Liver (tissue), 3 donors: Measurements from ENCODE around the gene HSH2D.

Source experiments
- EGR1 ChIP-seq, 2 donors: IDR thresholded peaks; 2 replicates each; pipeline ENCODE4 v1.6.1; 2016 to 2018; ENCODE audit warnings: antibody characterized with exemption in 2 of 2, low read depth in 2 of 2
- FOXA2 ChIP-seq: IDR thresholded peaks from 2 replicates; pipeline ENCODE4 v1.6.1; 2016; ENCODE audit warnings: antibody characterized with exemption
- GABPA ChIP-seq, 2 donors: IDR thresholded peaks in 1 of 2; conservative IDR thresholded peaks in 1 of 2; 2 replicates each; pipeline ENCODE4 v1.6.1; 2016; ENCODE audit warnings: antibody characterized with exemption in 2 of 2, mild to moderate bottlenecking in 1 of 2, moderate library complexity in 1 of 2
- JUND ChIP-seq, 2 donors: IDR thresholded peaks; 2 replicates each; pipeline ENCODE4 v1.6.1; 2016; ENCODE audit warnings: antibody characterized with exemption in 2 of 2
- NR2F2 ChIP-seq: IDR thresholded peaks from 2 replicates; pipeline ENCODE4 v1.6.1; 2016; ENCODE audit warnings: antibody characterized with exemption
- TAF1 ChIP-seq: conservative IDR thresholded peaks from 2 replicates; pipeline ENCODE4 v1.6.1; 2016; ENCODE audit warnings: antibody characterized with exemption, mild to moderate bottlenecking
- TF ChIP-seq, protein P1 (sequence below): fragments of 150-350 bp; IDR thresholded peaks from 2 replicates; pipeline ENCODE4 v1.5.1; 2017; ENCODE audit warnings: improper control_type of control experiment, low read depth, low read length; ENCODE audit not compliant: missing input control
- TF ChIP-seq, protein P2 (sequence below): IDR thresholded peaks from 2 replicates; pipeline ENCODE4 v1.6.1; 2016; ENCODE audit warnings: antibody characterized with exemption
- TF ChIP-seq, protein P3 (sequence below): IDR thresholded peaks from 2 replicates; pipeline ENCODE4 v1.6.1; 2016; ENCODE audit warnings: antibody characterized with exemption
- TF ChIP-seq, protein P4 (sequence below): IDR thresholded peaks from 2 replicates; pipeline ENCODE4 v1.6.1; 2016; ENCODE audit warnings: antibody characterized with exemption
- TF ChIP-seq, protein P5 (sequence below): IDR thresholded peaks from 2 replicates; pipeline ENCODE4 v1.6.1; 2016; ENCODE audit warnings: antibody characterized with exemption, mild to moderate bottlenecking
- donor health status: healthy.
- donor health status: healthy.

DNA sequence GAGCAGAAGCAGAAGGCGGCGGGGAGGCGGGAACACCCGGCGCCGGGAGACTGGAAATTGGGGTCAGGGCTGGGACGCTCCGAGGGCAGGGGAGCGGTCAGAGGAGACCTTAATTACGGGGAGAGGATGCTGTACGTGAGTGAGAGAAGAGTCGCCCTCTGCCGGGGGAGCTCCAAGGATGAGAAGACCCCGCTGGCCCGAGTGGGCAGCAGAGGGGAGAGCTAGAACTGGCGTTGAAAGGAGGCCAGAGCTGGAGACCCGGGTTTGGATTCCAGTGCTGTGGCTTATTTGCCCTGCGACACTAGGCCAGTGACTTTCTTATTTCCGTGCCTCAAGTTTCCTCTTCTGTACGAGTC lies 42.3 kb downstream of the HSH2D start:
- TF ChIP-seq GABPA (IDR thresholded peaks at IDR 0.05 in 1 of 2, conservative IDR thresholded peaks at IDR 0.05 in 1 of 2) (no peak), TAF1 (no peak), NR2F2 (no peak), EGR1 (IDR thresholded peaks at IDR 0.05; ENCODE audit: low read depth in 2 of 2) (no peak), JUND (IDR thresholded peaks at IDR 0.05) (no peak), FOXA2 (no peak)
- TF ChIP-seq, protein P1, sequence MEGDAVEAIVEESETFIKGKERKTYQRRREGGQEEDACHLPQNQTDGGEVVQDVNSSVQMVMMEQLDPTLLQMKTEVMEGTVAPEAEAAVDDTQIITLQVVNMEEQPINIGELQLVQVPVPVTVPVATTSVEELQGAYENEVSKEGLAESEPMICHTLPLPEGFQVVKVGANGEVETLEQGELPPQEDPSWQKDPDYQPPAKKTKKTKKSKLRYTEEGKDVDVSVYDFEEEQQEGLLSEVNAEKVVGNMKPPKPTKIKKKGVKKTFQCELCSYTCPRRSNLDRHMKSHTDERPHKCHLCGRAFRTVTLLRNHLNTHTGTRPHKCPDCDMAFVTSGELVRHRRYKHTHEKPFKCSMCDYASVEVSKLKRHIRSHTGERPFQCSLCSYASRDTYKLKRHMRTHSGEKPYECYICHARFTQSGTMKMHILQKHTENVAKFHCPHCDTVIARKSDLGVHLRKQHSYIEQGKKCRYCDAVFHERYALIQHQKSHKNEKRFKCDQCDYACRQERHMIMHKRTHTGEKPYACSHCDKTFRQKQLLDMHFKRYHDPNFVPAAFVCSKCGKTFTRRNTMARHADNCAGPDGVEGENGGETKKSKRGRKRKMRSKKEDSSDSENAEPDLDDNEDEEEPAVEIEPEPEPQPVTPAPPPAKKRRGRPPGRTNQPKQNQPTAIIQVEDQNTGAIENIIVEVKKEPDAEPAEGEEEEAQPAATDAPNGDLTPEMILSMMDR, result peak; percentile 10
- TF ChIP-seq, protein P2, sequence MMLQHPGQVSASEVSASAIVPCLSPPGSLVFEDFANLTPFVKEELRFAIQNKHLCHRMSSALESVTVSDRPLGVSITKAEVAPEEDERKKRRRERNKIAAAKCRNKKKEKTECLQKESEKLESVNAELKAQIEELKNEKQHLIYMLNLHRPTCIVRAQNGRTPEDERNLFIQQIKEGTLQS, result no peak
- TF ChIP-seq, protein P3, sequence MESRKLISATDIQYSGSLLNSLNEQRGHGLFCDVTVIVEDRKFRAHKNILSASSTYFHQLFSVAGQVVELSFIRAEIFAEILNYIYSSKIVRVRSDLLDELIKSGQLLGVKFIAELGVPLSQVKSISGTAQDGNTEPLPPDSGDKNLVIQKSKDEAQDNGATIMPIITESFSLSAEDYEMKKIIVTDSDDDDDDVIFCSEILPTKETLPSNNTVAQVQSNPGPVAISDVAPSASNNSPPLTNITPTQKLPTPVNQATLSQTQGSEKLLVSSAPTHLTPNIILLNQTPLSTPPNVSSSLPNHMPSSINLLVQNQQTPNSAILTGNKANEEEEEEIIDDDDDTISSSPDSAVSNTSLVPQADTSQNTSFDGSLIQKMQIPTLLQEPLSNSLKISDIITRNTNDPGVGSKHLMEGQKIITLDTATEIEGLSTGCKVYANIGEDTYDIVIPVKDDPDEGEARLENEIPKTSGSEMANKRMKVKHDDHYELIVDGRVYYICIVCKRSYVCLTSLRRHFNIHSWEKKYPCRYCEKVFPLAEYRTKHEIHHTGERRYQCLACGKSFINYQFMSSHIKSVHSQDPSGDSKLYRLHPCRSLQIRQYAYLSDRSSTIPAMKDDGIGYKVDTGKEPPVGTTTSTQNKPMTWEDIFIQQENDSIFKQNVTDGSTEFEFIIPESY, result no peak
- TF ChIP-seq, protein P4, sequence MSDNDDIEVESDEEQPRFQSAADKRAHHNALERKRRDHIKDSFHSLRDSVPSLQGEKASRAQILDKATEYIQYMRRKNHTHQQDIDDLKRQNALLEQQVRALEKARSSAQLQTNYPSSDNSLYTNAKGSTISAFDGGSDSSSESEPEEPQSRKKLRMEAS, result no peak
- TF ChIP-seq, protein P5, sequence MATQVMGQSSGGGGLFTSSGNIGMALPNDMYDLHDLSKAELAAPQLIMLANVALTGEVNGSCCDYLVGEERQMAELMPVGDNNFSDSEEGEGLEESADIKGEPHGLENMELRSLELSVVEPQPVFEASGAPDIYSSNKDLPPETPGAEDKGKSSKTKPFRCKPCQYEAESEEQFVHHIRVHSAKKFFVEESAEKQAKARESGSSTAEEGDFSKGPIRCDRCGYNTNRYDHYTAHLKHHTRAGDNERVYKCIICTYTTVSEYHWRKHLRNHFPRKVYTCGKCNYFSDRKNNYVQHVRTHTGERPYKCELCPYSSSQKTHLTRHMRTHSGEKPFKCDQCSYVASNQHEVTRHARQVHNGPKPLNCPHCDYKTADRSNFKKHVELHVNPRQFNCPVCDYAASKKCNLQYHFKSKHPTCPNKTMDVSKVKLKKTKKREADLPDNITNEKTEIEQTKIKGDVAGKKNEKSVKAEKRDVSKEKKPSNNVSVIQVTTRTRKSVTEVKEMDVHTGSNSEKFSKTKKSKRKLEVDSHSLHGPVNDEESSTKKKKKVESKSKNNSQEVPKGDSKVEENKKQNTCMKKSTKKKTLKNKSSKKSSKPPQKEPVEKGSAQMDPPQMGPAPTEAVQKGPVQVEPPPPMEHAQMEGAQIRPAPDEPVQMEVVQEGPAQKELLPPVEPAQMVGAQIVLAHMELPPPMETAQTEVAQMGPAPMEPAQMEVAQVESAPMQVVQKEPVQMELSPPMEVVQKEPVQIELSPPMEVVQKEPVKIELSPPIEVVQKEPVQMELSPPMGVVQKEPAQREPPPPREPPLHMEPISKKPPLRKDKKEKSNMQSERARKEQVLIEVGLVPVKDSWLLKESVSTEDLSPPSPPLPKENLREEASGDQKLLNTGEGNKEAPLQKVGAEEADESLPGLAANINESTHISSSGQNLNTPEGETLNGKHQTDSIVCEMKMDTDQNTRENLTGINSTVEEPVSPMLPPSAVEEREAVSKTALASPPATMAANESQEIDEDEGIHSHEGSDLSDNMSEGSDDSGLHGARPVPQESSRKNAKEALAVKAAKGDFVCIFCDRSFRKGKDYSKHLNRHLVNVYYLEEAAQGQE, result no peak
